WTC11 (cell line): ENCODE measurements around the gene BRD1. TPM values are rescaled to one million over a fixed set of nuclear protein-coding genes. Genes with fewer than 3 reads are reported as not detected.

Source experiments
- ATAC-seq: fragments of 200-7000 bp; cut with Tn5 transposase; 2 replicates; pipeline ENCODE4 v1.10.0; 2021; ENCODE audit warnings: mild to moderate bottlenecking, moderate library complexity
- CTCF ChIA-PET: fragments of 300-600 bp; sonication (Branson Sonifier 250); formaldehyde crosslinking; loops from one replicate; lab custom pipeline; 2021; ENCODE audit warnings: antibody characterized with exemption; lab: Charles Lee
- POLR2A ChIA-PET: fragments of 350-600 bp; sonication (Branson Sonifier 250); formaldehyde crosslinking; loops from one replicate; lab custom pipeline; 2021; ENCODE audit warnings: antibody characterized with exemption; lab: Charles Lee
- DNase-seq: peaks from one replicate; pipeline ENCODE4 v3.0.0; 2021; ENCODE audit warnings: low spot score
- H3K27ac Mint-ChIP-seq: 2 replicates; pipeline ENCODE4 v1.8.0; 2021; ENCODE audit warnings: mixed read lengths
- H3K27me3 Mint-ChIP-seq: 2 replicates; pipeline ENCODE4 v1.8.0; 2021; ENCODE audit warnings: low read depth, mild to moderate bottlenecking, moderate library complexity, mixed read lengths
- H3K36me3 Mint-ChIP-seq: 2 replicates; pipeline ENCODE4 v1.8.0; 2021; ENCODE audit warnings: mixed read lengths
- H3K4me1 Mint-ChIP-seq: 2 replicates; pipeline ENCODE4 v1.8.0; 2022; ENCODE audit warnings: mixed read lengths
- H3K4me3 Mint-ChIP-seq: 2 replicates; pipeline ENCODE4 v1.8.0; 2021; ENCODE audit warnings: mild to moderate bottlenecking, moderate library complexity, mixed read lengths
- H3K9me3 Mint-ChIP-seq: 2 replicates; pipeline ENCODE4 v1.8.0; 2021; ENCODE audit warnings: mixed read lengths
- CBFB ChIP-seq: sonication (generic); formaldehyde crosslinking; IDR thresholded peaks from 2 replicates; pipeline ENCODE4 v1.8.1; 2022; ENCODE audit warnings: mild to moderate bottlenecking, low read depth, missing genetic modification reagents
- EMX1 ChIP-seq: fragments of 250-450 bp; sonication (Bioruptor Pico); IDR thresholded peaks from 2 replicates; pipeline ENCODE4 v1.8.0; 2021; ENCODE audit warnings: mild to moderate bottlenecking
- ESRRA ChIP-seq: sonication (generic); formaldehyde crosslinking; IDR thresholded peaks from 2 replicates; pipeline ENCODE4 v1.8.1; 2022; ENCODE audit warnings: mild to moderate bottlenecking, missing genetic modification reagents, borderline replicate concordance
- FOXP1 ChIP-seq: sonication (generic); formaldehyde crosslinking; IDR thresholded peaks from 2 replicates; pipeline ENCODE4 v1.8.0; 2022; ENCODE audit warnings: missing genetic modification reagents, mild to moderate bottlenecking, moderate library complexity, borderline replicate concordance
- NFE2L1 ChIP-seq: sonication (generic); formaldehyde crosslinking; IDR thresholded peaks from 2 replicates; pipeline ENCODE4 v1.8.1; 2023; ENCODE audit warnings: missing genetic modification reagents
- NFYB ChIP-seq: sonication (generic); formaldehyde crosslinking; conservative IDR thresholded peaks from 2 replicates; pipeline ENCODE4 v1.8.0; 2022; ENCODE audit warnings: low read depth, missing genetic modification reagents
- NR2C2 ChIP-seq: sonication (generic); formaldehyde crosslinking; IDR thresholded peaks from 2 replicates; pipeline ENCODE4 v1.8.0; 2022; ENCODE audit warnings: mild to moderate bottlenecking, missing genetic modification reagents
- PRRX2 ChIP-seq: fragments of 250-450 bp; sonication (Bioruptor Pico); IDR thresholded peaks from 2 replicates; pipeline ENCODE4 v1.8.0; 2021; ENCODE audit warnings: mild to moderate bottlenecking
- ZNF121 ChIP-seq: sonication (generic); formaldehyde crosslinking; IDR thresholded peaks from 2 replicates; pipeline ENCODE4 v1.8.0; 2023; ENCODE audit warnings: missing genetic modification reagents
- ZNF317 ChIP-seq: sonication (generic); formaldehyde crosslinking; IDR thresholded peaks from 2 replicates; pipeline ENCODE4 v1.8.1; 2023; ENCODE audit warnings: low read depth, mild to moderate bottlenecking, moderate library complexity, missing genetic modification reagents, borderline replicate concordance
- ZNF416 ChIP-seq: fragments of 250-450 bp; sonication (Bioruptor Pico); IDR thresholded peaks from 2 replicates; pipeline ENCODE4 v1.9.0; 2021; ENCODE audit warnings: mild to moderate bottlenecking, inconsistent platforms
- ZNF423 ChIP-seq: fragments of 250-450 bp; sonication (Bioruptor Pico); IDR thresholded peaks from 2 replicates; pipeline ENCODE4 v2.1.2; 2022; ENCODE audit warnings: mild to moderate bottlenecking, moderate library complexity
- total RNA-seq: library from RNA; stranded (reverse); gene quantifications from 3 replicates; pipeline ENCODE4 v1.2.3, GENCODE V29; 2021
- TF ChIP-seq, protein P1 (sequence below): sonication (generic); formaldehyde crosslinking; IDR thresholded peaks from 2 replicates; pipeline ENCODE4 v1.8.1; 2022; ENCODE audit warnings: mild to moderate bottlenecking, missing genetic modification reagents, moderate library complexity, borderline replicate concordance
- TF ChIP-seq, protein P2 (sequence below): sonication (generic); formaldehyde crosslinking; IDR thresholded peaks from 2 replicates; pipeline ENCODE4 v1.8.0; 2022; ENCODE audit warnings: mild to moderate bottlenecking, missing genetic modification reagents
- TF ChIP-seq, protein P3 (sequence below): fragments of 200-600 bp; IDR thresholded peaks from 2 replicates; pipeline ENCODE4 v1.8.0; 2022; ENCODE audit warnings: antibody characterized with exemption
- TF ChIP-seq, protein P4 (sequence below): sonication (generic); formaldehyde crosslinking; IDR thresholded peaks from 2 replicates; pipeline ENCODE4 v1.8.1; 2022; ENCODE audit warnings: mild to moderate bottlenecking, moderate library complexity, missing genetic modification reagents
- TF ChIP-seq, protein P5 (sequence below): sonication (generic); formaldehyde crosslinking; IDR thresholded peaks from 2 replicates; pipeline ENCODE4 v1.8.0; 2022; ENCODE audit warnings: mild to moderate bottlenecking, missing genetic modification reagents
- TF ChIP-seq, protein P6 (sequence below): sonication (generic); formaldehyde crosslinking; IDR thresholded peaks from 2 replicates; pipeline ENCODE4 v1.8.1; 2022; ENCODE audit warnings: low read depth, missing genetic modification reagents, borderline replicate concordance
- TF ChIP-seq, protein P7 (sequence below): sonication (generic); formaldehyde crosslinking; conservative IDR thresholded peaks from 2 replicates; pipeline ENCODE4 v1.8.1; 2022; ENCODE audit warnings: mild to moderate bottlenecking, missing genetic modification reagents
- TF ChIP-seq, protein P8 (sequence below): sonication (generic); formaldehyde crosslinking; IDR thresholded peaks from 2 replicates; pipeline ENCODE4 v1.8.0; 2023; ENCODE audit warnings: missing genetic modification reagents, mild to moderate bottlenecking, borderline replicate concordance

BRD1 gene
- total RNA-seq, 1 experiment from 2014 or later: 36.6 TPM

DNA sequence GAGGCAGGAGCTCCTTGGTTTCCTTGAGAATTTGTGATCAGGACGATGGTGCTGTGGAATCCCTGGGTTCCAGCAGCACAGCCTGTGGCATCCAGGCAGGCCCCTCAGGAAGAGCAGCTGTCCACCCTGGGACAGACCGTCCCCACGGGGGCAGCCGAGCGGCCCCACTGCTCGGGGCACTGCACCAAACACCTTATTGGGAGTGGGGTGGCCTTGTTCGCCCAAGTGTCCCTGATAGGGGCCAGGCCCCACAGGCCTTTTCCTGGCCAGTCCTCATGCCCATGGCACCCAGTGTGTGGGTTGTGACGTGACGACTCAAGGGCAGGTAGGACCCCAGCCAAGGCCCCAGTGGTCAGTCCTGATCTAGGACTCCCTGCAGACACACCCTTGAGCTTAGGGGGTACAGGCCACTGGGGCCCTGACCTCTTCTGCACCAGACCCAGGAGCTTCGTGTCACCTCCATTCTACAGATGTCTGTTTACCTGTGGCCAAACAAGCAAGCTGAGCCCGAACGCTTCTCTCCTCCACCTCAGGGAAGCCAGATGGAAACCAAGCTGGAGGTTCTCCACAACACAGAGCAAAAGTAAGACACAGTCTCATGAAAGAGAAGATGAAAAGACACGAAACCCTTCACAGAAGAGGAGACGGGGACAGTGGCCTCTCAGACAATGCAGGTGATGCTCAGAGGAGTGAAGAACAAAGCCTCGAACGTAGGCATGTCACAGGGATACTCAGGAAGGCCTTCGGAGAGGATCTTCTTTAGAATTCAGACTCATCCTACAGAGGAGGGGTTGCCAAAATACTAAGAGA lies 1.6 kb upstream of the BRD1 start:
- Mint-ChIP-seq H3K4me3 (peak overlapping the region; percentile 40; the same call in 1 of the 2 replicates), H3K27me3 (peaks cover 40% of the 10 kb centered on the region), H3K9me3 (peaks cover 32% of the 10 kb centered on the region), H3K36me3 (peaks cover 33% of the 10 kb centered on the region), H3K4me1 (peaks cover 16% of the 10 kb centered on the region), H3K27ac (no peak overlapping the region)
- no peak for DNase-seq
- CTCF ChIA-PET: no interaction called here
- TF ChIP-seq, protein P1, sequence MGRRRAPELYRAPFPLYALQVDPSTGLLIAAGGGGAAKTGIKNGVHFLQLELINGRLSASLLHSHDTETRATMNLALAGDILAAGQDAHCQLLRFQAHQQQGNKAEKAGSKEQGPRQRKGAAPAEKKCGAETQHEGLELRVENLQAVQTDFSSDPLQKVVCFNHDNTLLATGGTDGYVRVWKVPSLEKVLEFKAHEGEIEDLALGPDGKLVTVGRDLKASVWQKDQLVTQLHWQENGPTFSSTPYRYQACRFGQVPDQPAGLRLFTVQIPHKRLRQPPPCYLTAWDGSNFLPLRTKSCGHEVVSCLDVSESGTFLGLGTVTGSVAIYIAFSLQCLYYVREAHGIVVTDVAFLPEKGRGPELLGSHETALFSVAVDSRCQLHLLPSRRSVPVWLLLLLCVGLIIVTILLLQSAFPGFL (CRISPR knock-in tag): no peak
- TF ChIP-seq, protein P2, sequence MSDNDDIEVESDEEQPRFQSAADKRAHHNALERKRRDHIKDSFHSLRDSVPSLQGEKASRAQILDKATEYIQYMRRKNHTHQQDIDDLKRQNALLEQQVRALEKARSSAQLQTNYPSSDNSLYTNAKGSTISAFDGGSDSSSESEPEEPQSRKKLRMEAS (CRISPR knock-in tag): no peak
- TF ChIP-seq NFE2L1 (no peak), NR2C2 (CRISPR knock-in tag) (no peak), ZNF416 (CRISPR knock-in tag) (no peak), EMX1 (CRISPR knock-in tag) (no peak), PRRX2 (CRISPR knock-in tag) (no peak), ESRRA (CRISPR knock-in tag) (no peak), NFYB (no peak), ZNF121 (CRISPR knock-in tag) (no peak), ZNF423 (CRISPR knock-in tag) (no peak), ZNF317 (CRISPR knock-in tag) (no peak), CBFB (no peak), FOXP1 (CRISPR knock-in tag) (no peak)
- TF ChIP-seq, protein P3, sequence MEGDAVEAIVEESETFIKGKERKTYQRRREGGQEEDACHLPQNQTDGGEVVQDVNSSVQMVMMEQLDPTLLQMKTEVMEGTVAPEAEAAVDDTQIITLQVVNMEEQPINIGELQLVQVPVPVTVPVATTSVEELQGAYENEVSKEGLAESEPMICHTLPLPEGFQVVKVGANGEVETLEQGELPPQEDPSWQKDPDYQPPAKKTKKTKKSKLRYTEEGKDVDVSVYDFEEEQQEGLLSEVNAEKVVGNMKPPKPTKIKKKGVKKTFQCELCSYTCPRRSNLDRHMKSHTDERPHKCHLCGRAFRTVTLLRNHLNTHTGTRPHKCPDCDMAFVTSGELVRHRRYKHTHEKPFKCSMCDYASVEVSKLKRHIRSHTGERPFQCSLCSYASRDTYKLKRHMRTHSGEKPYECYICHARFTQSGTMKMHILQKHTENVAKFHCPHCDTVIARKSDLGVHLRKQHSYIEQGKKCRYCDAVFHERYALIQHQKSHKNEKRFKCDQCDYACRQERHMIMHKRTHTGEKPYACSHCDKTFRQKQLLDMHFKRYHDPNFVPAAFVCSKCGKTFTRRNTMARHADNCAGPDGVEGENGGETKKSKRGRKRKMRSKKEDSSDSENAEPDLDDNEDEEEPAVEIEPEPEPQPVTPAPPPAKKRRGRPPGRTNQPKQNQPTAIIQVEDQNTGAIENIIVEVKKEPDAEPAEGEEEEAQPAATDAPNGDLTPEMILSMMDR: no peak
- TF ChIP-seq, protein P4, sequence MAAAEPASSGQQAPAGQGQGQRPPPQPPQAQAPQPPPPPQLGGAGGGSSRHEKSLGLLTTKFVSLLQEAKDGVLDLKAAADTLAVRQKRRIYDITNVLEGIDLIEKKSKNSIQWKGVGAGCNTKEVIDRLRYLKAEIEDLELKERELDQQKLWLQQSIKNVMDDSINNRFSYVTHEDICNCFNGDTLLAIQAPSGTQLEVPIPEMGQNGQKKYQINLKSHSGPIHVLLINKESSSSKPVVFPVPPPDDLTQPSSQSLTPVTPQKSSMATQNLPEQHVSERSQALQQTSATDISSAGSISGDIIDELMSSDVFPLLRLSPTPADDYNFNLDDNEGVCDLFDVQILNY (CRISPR knock-in tag): no peak
- TF ChIP-seq, protein P5, sequence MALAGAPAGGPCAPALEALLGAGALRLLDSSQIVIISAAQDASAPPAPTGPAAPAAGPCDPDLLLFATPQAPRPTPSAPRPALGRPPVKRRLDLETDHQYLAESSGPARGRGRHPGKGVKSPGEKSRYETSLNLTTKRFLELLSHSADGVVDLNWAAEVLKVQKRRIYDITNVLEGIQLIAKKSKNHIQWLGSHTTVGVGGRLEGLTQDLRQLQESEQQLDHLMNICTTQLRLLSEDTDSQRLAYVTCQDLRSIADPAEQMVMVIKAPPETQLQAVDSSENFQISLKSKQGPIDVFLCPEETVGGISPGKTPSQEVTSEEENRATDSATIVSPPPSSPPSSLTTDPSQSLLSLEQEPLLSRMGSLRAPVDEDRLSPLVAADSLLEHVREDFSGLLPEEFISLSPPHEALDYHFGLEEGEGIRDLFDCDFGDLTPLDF (CRISPR knock-in tag): no peak
- TF ChIP-seq, protein P6, sequence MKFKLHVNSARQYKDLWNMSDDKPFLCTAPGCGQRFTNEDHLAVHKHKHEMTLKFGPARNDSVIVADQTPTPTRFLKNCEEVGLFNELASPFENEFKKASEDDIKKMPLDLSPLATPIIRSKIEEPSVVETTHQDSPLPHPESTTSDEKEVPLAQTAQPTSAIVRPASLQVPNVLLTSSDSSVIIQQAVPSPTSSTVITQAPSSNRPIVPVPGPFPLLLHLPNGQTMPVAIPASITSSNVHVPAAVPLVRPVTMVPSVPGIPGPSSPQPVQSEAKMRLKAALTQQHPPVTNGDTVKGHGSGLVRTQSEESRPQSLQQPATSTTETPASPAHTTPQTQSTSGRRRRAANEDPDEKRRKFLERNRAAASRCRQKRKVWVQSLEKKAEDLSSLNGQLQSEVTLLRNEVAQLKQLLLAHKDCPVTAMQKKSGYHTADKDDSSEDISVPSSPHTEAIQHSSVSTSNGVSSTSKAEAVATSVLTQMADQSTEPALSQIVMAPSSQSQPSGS (CRISPR knock-in tag): no peak
- TF ChIP-seq, protein P7, sequence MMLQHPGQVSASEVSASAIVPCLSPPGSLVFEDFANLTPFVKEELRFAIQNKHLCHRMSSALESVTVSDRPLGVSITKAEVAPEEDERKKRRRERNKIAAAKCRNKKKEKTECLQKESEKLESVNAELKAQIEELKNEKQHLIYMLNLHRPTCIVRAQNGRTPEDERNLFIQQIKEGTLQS (CRISPR knock-in tag): no peak
- TF ChIP-seq, protein P8, sequence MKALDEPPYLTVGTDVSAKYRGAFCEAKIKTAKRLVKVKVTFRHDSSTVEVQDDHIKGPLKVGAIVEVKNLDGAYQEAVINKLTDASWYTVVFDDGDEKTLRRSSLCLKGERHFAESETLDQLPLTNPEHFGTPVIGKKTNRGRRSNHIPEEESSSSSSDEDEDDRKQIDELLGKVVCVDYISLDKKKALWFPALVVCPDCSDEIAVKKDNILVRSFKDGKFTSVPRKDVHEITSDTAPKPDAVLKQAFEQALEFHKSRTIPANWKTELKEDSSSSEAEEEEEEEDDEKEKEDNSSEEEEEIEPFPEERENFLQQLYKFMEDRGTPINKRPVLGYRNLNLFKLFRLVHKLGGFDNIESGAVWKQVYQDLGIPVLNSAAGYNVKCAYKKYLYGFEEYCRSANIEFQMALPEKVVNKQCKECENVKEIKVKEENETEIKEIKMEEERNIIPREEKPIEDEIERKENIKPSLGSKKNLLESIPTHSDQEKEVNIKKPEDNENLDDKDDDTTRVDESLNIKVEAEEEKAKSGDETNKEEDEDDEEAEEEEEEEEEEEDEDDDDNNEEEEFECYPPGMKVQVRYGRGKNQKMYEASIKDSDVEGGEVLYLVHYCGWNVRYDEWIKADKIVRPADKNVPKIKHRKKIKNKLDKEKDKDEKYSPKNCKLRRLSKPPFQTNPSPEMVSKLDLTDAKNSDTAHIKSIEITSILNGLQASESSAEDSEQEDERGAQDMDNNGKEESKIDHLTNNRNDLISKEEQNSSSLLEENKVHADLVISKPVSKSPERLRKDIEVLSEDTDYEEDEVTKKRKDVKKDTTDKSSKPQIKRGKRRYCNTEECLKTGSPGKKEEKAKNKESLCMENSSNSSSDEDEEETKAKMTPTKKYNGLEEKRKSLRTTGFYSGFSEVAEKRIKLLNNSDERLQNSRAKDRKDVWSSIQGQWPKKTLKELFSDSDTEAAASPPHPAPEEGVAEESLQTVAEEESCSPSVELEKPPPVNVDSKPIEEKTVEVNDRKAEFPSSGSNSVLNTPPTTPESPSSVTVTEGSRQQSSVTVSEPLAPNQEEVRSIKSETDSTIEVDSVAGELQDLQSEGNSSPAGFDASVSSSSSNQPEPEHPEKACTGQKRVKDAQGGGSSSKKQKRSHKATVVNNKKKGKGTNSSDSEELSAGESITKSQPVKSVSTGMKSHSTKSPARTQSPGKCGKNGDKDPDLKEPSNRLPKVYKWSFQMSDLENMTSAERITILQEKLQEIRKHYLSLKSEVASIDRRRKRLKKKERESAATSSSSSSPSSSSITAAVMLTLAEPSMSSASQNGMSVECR (CRISPR knock-in tag): no peak
- no peak for ATAC-seq
- POLR2A ChIA-PET: no interaction called here
